Fibroblast of upper back skin (primary cell): ENCODE results near the gene RNF4.
"Not testable (repeated sequence)": the region's sequence is repeated elsewhere in the genome, so short reads cannot be mapped to it uniquely, and the experiment has no call there.

ENCODE experiments used
- DNase-seq: peaks from one replicate; pipeline ENCODE4 v3.0.0-alpha.2; 2013

RNF4 gene

GRCh38 chr4:2459589-2460349 lies 9.1 kb upstream of the RNF4 start:
- no peak for DNase-seq

GRCh38 chr4:2461246-2461960 lies 7.5 kb upstream of the RNF4 start:
- no peak for DNase-seq

- DNase-seq: peak; percentile 68
These were observed 6.5 kb upstream of the RNF4 start for GRCh38 chr4:2462218-2462991.

GRCh38 chr4:2462992-2463762 lies 5.7 kb upstream of the RNF4 start:
- DNase-seq: no peak

- no peak for DNase-seq
These were observed 3.9 kb upstream of the RNF4 start for GRCh38 chr4:2465032-2465431.

- DNase-seq: not testable (repeated sequence)
These were observed 3.4 kb upstream of the RNF4 start for GRCh38 chr4:2465544-2465943.

- no peak for DNase-seq
These were observed 482 bp downstream of the RNF4 start for GRCh38 chr4:2469192-2469984.

GRCh38 chr4:2470791-2471190 lies 1.9 kb downstream of the RNF4 start:
- DNase-seq: no peak

- DNase-seq: peak; percentile 27
These were observed 3.3 kb downstream of the RNF4 start for GRCh38 chr4:2472187-2472586.

GRCh38 chr4:2478229-2478628 lies 9.3 kb downstream of the RNF4 start:
- DNase-seq: peak; percentile 29

- DNase-seq: no peak
These were observed 11.7 kb downstream of the RNF4 start for GRCh38 chr4:2480649-2481048.

GRCh38 chr4:2482192-2482591 lies 13.3 kb downstream of the RNF4 start:
- no peak for DNase-seq

- peak; percentile 62 for DNase-seq
These were observed 13.8 kb downstream of the RNF4 start for GRCh38 chr4:2482693-2483092.

GRCh38 chr4:2483237-2483636 lies 14.3 kb downstream of the RNF4 start:
- no peak for DNase-seq

GRCh38 chr4:2484185-2484584 lies 15.3 kb downstream of the RNF4 start:
- DNase-seq: no peak

- peak; percentile 36 for DNase-seq
These were observed 16.1 kb downstream of the RNF4 start for GRCh38 chr4:2484993-2485392.

- no peak for DNase-seq
These were observed 17.1 kb downstream of the RNF4 start for GRCh38 chr4:2485956-2486355.

- no peak for DNase-seq
These were observed 18.1 kb downstream of the RNF4 start for GRCh38 chr4:2486981-2487380.

- no peak for DNase-seq
These were observed 18.7 kb downstream of the RNF4 start for GRCh38 chr4:2487632-2488031.

GRCh38 chr4:2489081-2489805 lies 20.3 kb downstream of the RNF4 start:
- DNase-seq: no peak

- DNase-seq: no peak
These were observed 21.1 kb downstream of the RNF4 start for GRCh38 chr4:2489841-2490552.
